Prostate gland (tissue), 2 donors: ENCODE measurements around the gene CD46. TPM values are rescaled to one million over a fixed set of nuclear protein-coding genes. Genes with fewer than 3 reads are reported as not detected.
A peak's percentile ranks its signal among the peaks of the same experiment; 100 is the strongest.

Source experiments
- DNase-seq: peaks from one replicate; pipeline ENCODE4 v3.0.0-alpha.2; 2019; ENCODE audit warnings: low spot score
- H3K27ac ChIP-seq, 2 donors: fragments of 200-600 bp; sonication (generic); 2 replicates each; pipeline ENCODE4 v1.5.1; 2017 to 2019
- H3K27me3 ChIP-seq: fragments of 200-600 bp; sonication (generic); replicated peaks from 2 replicates; pipeline ENCODE4 v1.5.1; 2019; ENCODE audit not compliant: insufficient read depth
- H3K36me3 ChIP-seq, 2 donors: fragments of 200-600 bp; sonication (generic); 1 replicate in 1 of 2; 2 replicates in 1 of 2; pipeline versions ENCODE4 v1.5.1 to v1.8.1; 2017 to 2019
- H3K4me1 ChIP-seq: fragments of 200-600 bp; sonication (generic); replicated peaks from 2 replicates; pipeline ENCODE4 v1.5.1; 2019
- H3K4me3 ChIP-seq, 2 donors: fragments of 200-600 bp; sonication (generic); 2 replicates each; pipeline ENCODE4 v1.5.1; 2017 to 2019
- H3K9me3 ChIP-seq: fragments of 200-600 bp; sonication (generic); 2 replicates; pipeline ENCODE4 v1.5.1; 2017
- CTCF ChIP-seq, 4 experiments: fragments of 200-600 bp in 2 of 4; fragments of 450-650 bp in 2 of 4; sonication (generic) in 2 of 4; IDR thresholded peaks; 1 replicate in 3 of 4; 2 replicates in 1 of 4; pipeline ENCODE4 v1.5.1; 2016 to 2019; ENCODE audit warnings: antibody characterized with exemption in 4 of 4, mild to moderate bottlenecking in 2 of 4, moderate library complexity in 2 of 4
- POLR2A ChIP-seq: fragments of 450-650 bp; IDR thresholded peaks from one replicate; pipeline ENCODE4 v1.6.1; 2016; ENCODE audit warnings: antibody characterized with exemption, mild to moderate bottlenecking
- POLR2AphosphoS5 ChIP-seq: sonication (generic); formaldehyde crosslinking; IDR thresholded peaks from one replicate; pipeline ENCODE4 v1.6.1; 2017; ENCODE audit warnings: antibody characterized with exemption
- WGBS: methylation state at CpG from one replicate; pipeline ENCODE4 v1.1.5; 2018; 5-methylcytosine and 5-hydroxymethylcytosine counted together
- intact Hi-C: fragments of 100-400 bp; cut with DNase I; formaldehyde crosslinking; loops from one replicate; pipeline ENCODE4 v1.14.2; 2022
- total RNA-seq, 2 donors: library from RNA; depleted of rRNA; stranded (reverse); fragments of >200 nt; gene quantifications; one replicate each; pipeline ENCODE4 v1.1.0, GENCODE V29; 2016

Gene CD46
- total RNA-seq, 2 donors from 2014 or later = 173 to 327 TPM

DNA sequence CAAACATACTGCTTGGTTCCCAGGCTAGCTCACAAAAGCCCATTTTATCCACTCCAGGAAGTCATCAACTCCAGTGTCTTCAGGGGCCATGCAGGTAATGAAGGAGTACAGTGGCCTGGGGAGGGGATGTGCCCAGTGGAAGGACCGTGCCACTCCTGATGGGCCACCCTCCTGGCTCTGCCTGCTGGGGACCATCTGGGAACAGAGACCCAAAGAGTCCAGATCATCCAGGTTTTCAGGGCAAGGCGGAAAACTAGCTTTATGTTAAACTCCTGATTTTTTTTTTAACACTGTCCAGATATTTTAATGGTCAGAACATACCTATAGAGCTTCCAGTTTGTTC lies 75.6 kb downstream of the CD46 start:
- H3K27ac ChIP-seq = peak overlapping the region; percentile 99
- H3K9me3 ChIP-seq = no peaks in the 10 kb centered on the region
- intact Hi-C loops = loop anchor here (5.0 kb wide), 2 partner anchors 135 to 415 kb away; partner anchors contain the start of gene PLXNA2
- H3K27me3 ChIP-seq = no peaks in the 10 kb centered on the region
- H3K4me3 ChIP-seq = no peak overlapping the region
- no peak for TF ChIP-seq CTCF (IDR thresholded peaks at IDR 0.05)
- TF ChIP-seq POLR2AphosphoS5 = no peak
- TF ChIP-seq POLR2A = no peak
- WGBS = 89% methylated on average over 2 of the region's 2 CpGs
- H3K36me3 ChIP-seq = no peaks in the 10 kb centered on the region
- peaks cover 37% of the 10 kb centered on the region for H3K4me1 ChIP-seq
- no peak for DNase-seq

DNA sequence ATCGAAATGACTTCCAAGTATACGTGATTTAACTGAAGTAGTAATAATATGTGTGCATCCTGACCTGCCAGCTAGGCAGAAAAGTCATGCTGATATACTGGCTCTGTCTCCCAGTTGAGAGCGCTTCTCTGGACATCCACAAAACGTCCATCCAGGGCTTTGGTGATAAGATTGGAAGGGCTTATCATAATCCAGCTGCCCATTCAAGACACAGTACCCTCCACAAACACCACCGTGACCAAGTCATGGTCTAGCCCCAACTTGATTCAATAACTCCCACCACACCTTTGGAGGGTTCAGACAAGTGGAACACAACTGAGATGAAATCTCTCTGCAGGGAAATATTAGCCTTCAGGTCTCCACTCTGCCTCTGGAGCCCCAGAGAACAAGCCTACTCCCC lies 76.2 kb downstream of the CD46 start:
- peak overlapping the region; percentile 99 for H3K27ac ChIP-seq
- no peak for TF ChIP-seq CTCF (IDR thresholded peaks at IDR 0.05)
- no peak for TF ChIP-seq POLR2AphosphoS5
- no peak for TF ChIP-seq POLR2A
- intact Hi-C loops = loop anchor here (1.0 to 5.0 kb wide), 3 partner anchors 41 to 414 kb away; partner anchors contain the start of gene PLXNA2
- 85% methylated on average over 5 of the region's 5 CpGs for WGBS
- no peaks in the 10 kb centered on the region for H3K9me3 ChIP-seq
- H3K36me3 ChIP-seq = no peaks in the 10 kb centered on the region
- H3K4me3 ChIP-seq = no peak overlapping the region
- H3K27me3 ChIP-seq = no peaks in the 10 kb centered on the region
- DNase-seq = no peak
- H3K4me1 ChIP-seq = peaks cover 37% of the 10 kb centered on the region

- peak; percentile 82 for DNase-seq
- Histone ChIP-seq H3K4me3 (no peak overlapping the region), H3K4me1 (peaks cover 37% of the 10 kb centered on the region), H3K9me3 (no peaks in the 10 kb centered on the region), H3K36me3 (no peaks in the 10 kb centered on the region), H3K27ac (peak overlapping the region; percentile 99), H3K27me3 (no peaks in the 10 kb centered on the region)
- TF ChIP-seq POLR2A (no peak), CTCF (IDR thresholded peaks at IDR 0.05) (peak; percentile 77 to 96 (median 94)), POLR2AphosphoS5 (peak; percentile 87)
- 52% methylated on average over 2 of the region's 2 CpGs for WGBS
- intact Hi-C loops = loop anchor here (1.0 to 5.0 kb wide), 3 partner anchors 41 to 414 kb away; partner anchors contain the start of gene PLXNA2
These were observed 76.8 kb downstream of the CD46 start for GRCh38 chr1:207828485-207829158.

DNA sequence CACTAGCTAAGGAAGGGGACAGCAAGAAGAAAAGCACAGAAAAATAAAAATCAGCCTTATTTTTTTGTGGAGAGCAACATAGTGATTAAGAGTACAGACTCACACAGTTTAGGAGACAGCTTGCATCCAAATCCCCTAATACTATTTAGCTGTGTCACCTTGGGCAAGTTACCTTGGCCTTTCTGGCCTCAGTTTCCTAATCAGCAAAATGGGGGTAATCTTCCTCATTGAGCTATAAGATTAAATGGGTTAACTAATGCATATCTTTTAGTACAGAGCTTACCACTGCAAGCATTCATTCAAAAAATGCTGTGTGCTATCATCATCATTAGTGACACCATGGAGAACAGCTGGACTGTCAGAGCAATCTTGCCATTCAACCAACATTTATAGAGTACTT lies 77.7 kb downstream of the CD46 start:
- Histone ChIP-seq H3K9me3 (no peaks in the 10 kb centered on the region), H3K36me3 (no peaks in the 10 kb centered on the region), H3K27ac (peak overlapping the region; percentile 99), H3K4me3 (no peak overlapping the region), H3K4me1 (peaks cover 31% of the 10 kb centered on the region), H3K27me3 (no peaks in the 10 kb centered on the region)
- no peak for DNase-seq
- intact Hi-C loops = loop anchor here (5.0 kb wide), 2 partner anchors 133 to 413 kb away; partner anchors contain the start of gene PLXNA2
- TF ChIP-seq POLR2AphosphoS5 = no peak

DNA sequence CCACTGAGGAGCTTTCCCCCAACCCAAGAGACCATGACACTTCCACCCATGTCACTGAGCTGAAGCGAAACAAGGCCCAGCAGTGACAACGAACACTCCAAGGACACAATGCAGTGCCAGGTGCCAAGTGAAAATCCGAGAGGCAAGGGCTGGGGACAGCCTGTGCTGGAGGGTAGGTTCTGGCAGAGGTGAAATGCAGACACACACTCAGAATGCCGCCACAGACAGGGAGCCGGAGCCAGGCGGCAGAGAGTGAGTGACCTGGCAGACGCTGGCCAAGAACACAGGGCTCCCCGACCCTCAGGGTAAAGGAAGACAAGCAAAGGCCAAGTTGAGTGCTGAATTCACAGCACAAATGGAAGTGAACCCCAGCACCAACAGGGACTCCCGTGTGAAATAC lies 78.9 kb downstream of the CD46 start:
- no peak for DNase-seq
- 63% methylated on average over 9 of the region's 9 CpGs for WGBS
- Histone ChIP-seq H3K27me3 (no peaks in the 10 kb centered on the region), H3K27ac (peak overlapping the region; percentile 59 to 74), H3K9me3 (no peaks in the 10 kb centered on the region), H3K4me1 (peaks cover 19% of the 10 kb centered on the region), H3K4me3 (no peak overlapping the region), H3K36me3 (no peaks in the 10 kb centered on the region)
- intact Hi-C loops = no loop called here
- TF ChIP-seq POLR2AphosphoS5 = no peak
- no peak for TF ChIP-seq CTCF (IDR thresholded peaks at IDR 0.05)
- no peak for TF ChIP-seq POLR2A
